ENCODE data around the gene PIF1. TPM values are rescaled to one million over a fixed set of nuclear protein-coding genes. Genes with fewer than 3 reads are reported as not detected.
A peak's percentile ranks its signal among the peaks of the same experiment; 100 is the strongest.

Gene PIF1
- total and polyA plus RNA-seq, 4 donors, result 0.42 to 7.3 (median 0.64) TPM

DNA sequence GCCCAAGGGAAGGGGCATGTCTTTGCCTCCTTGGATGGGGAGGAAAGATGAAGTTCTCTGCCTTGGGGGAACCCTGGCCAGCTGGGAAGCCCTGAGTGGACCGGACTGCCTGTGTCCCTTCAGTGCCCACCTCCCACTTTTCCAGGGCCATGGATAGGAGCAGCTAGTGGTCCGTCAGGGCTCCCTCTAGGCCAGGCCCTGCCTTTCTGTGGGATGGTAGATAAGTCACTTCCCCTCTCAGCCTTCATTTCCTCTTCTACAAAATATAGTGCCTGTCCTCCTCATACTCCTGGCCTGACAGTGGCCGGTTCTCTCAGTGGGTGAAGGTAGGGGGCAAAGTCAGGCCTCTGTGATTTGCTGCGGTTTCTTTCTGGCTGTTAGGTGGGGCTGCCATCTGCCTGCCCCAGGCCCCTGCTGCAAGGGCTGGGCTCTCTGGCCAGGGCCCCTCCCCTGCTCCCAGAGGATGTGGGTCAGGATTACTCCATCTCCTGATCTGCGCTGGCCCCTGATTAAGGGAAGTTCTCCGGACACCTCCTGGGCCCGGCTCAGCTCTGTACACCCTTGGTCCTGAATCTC, 17.6 kb upstream of the PIF1 start:
- TF ChIP-seq RAD21 (IDR thresholded peaks at IDR 0.05) (no peak), SP1 (IDR thresholded peaks at IDR 0.05) (no peak), TAF1 (conservative IDR thresholded peaks at IDR 0.05) (no peak), MAX (IDR thresholded peaks at IDR 0.05) (no peak), GABPA (IDR thresholded peaks at IDR 0.05 in 1 of 2, conservative IDR thresholded peaks at IDR 0.05 in 1 of 2) (no peak), HNF4G (IDR thresholded peaks at IDR 0.05) (no peak)
- TF ChIP-seq, protein P1, sequence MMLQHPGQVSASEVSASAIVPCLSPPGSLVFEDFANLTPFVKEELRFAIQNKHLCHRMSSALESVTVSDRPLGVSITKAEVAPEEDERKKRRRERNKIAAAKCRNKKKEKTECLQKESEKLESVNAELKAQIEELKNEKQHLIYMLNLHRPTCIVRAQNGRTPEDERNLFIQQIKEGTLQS (IDR thresholded peaks at IDR 0.05), result no peak
- H3K27me3 ChIP-seq (ENCODE audit: control insufficient read depth in 4 of 4, insufficient read depth in 4 of 4, low read length in 3 of 4), result no peaks in the 10 kb centered on the region
- peak overlapping the region; percentile 74 to 80 for H3K27ac ChIP-seq (ENCODE audit: low read depth in 1 of 2, low read length in 2 of 2)
- no peak for DNase-seq (ENCODE audit: low spot score)
- peak overlapping the region; percentile 59 to 85 (median 78) for H3K4me3 ChIP-seq (ENCODE audit: low read depth in 1 of 3, low read length in 3 of 3)
- H3K9me3 ChIP-seq (ENCODE audit: control insufficient read depth in 4 of 4, low read length in 3 of 4), result no peaks in the 10 kb centered on the region
- peak overlapping the region in 1 of 2 donors; percentile 21 for H3K9ac ChIP-seq (ENCODE audit: low read depth in 1 of 2, low read length in 2 of 2)
- H3K36me3 ChIP-seq (ENCODE audit: control insufficient read depth in 4 of 4, insufficient read depth in 3 of 4, low read depth in 1 of 4, low read length in 3 of 4), result no peaks in the 10 kb centered on the region
- H3K4me1 ChIP-seq (ENCODE audit: control insufficient read depth in 4 of 4, insufficient read depth in 4 of 4, low read length in 3 of 4), result peaks cover 0 to 19% (median 8%) of the 10 kb centered on the region in 4 donors
- WGBS, result 57% methylated on average over 7 of the region's 7 CpGs

DNA sequence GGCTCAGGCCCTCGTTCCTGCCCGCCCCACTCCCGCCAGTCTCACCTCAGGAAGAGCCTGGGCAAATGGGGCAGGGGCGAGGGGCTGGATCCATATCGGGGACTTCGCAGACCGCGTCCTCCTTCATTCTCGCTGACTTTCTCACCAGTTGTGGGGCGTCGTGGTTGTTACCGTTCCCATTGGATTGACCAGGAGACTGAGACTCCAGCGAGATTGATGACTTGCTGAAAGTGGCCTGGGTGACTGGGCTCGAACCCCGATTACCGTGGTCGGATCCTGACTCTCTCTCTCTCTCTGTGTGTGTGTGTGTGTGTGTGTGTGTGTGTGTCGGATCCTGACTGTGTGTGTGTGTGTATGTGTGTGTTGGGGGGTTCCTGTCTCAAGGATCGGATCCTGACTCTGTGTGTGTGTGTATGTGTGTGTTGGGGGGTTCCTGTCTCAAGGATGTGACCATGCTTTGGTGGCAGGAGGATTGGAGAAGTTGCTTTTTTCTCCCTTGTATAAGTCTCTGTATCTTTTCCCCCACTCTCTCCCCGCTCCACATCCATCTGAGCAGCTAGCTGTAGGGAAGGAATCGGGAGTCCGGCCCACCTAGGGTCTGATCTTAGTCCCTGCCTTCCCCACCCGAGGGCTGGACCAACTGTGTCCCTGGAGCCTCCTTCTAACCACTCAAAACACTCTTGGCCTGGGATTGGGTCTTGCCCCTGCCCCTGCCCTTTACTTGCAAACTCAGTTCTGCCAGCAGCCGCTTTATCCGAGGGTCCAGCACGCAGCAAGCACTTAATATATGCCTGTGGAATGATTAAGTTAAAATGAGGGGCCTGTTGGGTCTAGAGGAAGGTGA, 16.9 kb upstream of the PIF1 start:
- WGBS, result 35% methylated on average over 26 of the region's 26 CpGs
- Histone ChIP-seq H3K36me3 (ENCODE audit: control insufficient read depth in 4 of 4, insufficient read depth in 3 of 4, low read depth in 1 of 4, low read length in 3 of 4) (no peaks in the 10 kb centered on the region), H3K27me3 (ENCODE audit: control insufficient read depth in 4 of 4, insufficient read depth in 4 of 4, low read length in 3 of 4) (no peaks in the 10 kb centered on the region), H3K9me3 (ENCODE audit: control insufficient read depth in 4 of 4, low read length in 3 of 4) (no peaks in the 10 kb centered on the region), H3K9ac (ENCODE audit: low read depth in 1 of 2, low read length in 2 of 2) (peak overlapping the region; percentile 42), H3K4me1 (ENCODE audit: control insufficient read depth in 4 of 4, insufficient read depth in 4 of 4, low read length in 3 of 4) (peaks cover 0 to 15% (median 8%) of the 10 kb centered on the region in 4 donors), H3K4me3 (ENCODE audit: low read depth in 1 of 3, low read length in 3 of 3) (peak overlapping the region; percentile 59 to 85 (median 78)), H3K27ac (ENCODE audit: low read depth in 1 of 2, low read length in 2 of 2) (peak overlapping the region; percentile 74 to 80)
- no peak for DNase-seq (ENCODE audit: low spot score)
- TF ChIP-seq HNF4A (conservative IDR thresholded peaks at IDR 0.05), result no peak
- no peak for TF ChIP-seq SP1 (IDR thresholded peaks at IDR 0.05)
- TF ChIP-seq, protein P2, sequence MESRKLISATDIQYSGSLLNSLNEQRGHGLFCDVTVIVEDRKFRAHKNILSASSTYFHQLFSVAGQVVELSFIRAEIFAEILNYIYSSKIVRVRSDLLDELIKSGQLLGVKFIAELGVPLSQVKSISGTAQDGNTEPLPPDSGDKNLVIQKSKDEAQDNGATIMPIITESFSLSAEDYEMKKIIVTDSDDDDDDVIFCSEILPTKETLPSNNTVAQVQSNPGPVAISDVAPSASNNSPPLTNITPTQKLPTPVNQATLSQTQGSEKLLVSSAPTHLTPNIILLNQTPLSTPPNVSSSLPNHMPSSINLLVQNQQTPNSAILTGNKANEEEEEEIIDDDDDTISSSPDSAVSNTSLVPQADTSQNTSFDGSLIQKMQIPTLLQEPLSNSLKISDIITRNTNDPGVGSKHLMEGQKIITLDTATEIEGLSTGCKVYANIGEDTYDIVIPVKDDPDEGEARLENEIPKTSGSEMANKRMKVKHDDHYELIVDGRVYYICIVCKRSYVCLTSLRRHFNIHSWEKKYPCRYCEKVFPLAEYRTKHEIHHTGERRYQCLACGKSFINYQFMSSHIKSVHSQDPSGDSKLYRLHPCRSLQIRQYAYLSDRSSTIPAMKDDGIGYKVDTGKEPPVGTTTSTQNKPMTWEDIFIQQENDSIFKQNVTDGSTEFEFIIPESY (IDR thresholded peaks at IDR 0.05), result no peak
- no peak for TF ChIP-seq JUND (IDR thresholded peaks at IDR 0.05)
- TF ChIP-seq MAX (IDR thresholded peaks at IDR 0.05), result no peak
- no peak for TF ChIP-seq GABPA (IDR thresholded peaks at IDR 0.05 in 1 of 2, conservative IDR thresholded peaks at IDR 0.05 in 1 of 2)
- no peak for TF ChIP-seq NR2F2 (IDR thresholded peaks at IDR 0.05)
- no peak for TF ChIP-seq FOXA1 (IDR thresholded peaks at IDR 0.05)
- TF ChIP-seq, protein P1 (IDR thresholded peaks at IDR 0.05), result no peak
- TF ChIP-seq RAD21 (IDR thresholded peaks at IDR 0.05), result no peak
- no peak for TF ChIP-seq TAF1 (conservative IDR thresholded peaks at IDR 0.05)
- TF ChIP-seq YY1 (IDR thresholded peaks at IDR 0.05), result no peak
- TF ChIP-seq HNF4G (IDR thresholded peaks at IDR 0.05), result no peak
- TF ChIP-seq EGR1 (IDR thresholded peaks at IDR 0.05; ENCODE audit: low read depth in 2 of 2), result no peak
- TF ChIP-seq RXRA (IDR thresholded peaks at IDR 0.05), result no peak
- TF ChIP-seq CTCF (IDR thresholded peaks at IDR 0.05; ENCODE audit: low read depth, low read length, missing input control), result no peak
- no peak for TF ChIP-seq FOXA2 (IDR thresholded peaks at IDR 0.05)
- TF ChIP-seq, protein P3, sequence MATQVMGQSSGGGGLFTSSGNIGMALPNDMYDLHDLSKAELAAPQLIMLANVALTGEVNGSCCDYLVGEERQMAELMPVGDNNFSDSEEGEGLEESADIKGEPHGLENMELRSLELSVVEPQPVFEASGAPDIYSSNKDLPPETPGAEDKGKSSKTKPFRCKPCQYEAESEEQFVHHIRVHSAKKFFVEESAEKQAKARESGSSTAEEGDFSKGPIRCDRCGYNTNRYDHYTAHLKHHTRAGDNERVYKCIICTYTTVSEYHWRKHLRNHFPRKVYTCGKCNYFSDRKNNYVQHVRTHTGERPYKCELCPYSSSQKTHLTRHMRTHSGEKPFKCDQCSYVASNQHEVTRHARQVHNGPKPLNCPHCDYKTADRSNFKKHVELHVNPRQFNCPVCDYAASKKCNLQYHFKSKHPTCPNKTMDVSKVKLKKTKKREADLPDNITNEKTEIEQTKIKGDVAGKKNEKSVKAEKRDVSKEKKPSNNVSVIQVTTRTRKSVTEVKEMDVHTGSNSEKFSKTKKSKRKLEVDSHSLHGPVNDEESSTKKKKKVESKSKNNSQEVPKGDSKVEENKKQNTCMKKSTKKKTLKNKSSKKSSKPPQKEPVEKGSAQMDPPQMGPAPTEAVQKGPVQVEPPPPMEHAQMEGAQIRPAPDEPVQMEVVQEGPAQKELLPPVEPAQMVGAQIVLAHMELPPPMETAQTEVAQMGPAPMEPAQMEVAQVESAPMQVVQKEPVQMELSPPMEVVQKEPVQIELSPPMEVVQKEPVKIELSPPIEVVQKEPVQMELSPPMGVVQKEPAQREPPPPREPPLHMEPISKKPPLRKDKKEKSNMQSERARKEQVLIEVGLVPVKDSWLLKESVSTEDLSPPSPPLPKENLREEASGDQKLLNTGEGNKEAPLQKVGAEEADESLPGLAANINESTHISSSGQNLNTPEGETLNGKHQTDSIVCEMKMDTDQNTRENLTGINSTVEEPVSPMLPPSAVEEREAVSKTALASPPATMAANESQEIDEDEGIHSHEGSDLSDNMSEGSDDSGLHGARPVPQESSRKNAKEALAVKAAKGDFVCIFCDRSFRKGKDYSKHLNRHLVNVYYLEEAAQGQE (IDR thresholded peaks at IDR 0.05), result no peak

All from liver (tissue), 9 donors.